Testis (tissue), 5 donors: ENCODE results near the gene NFKBIZ. TPM values are rescaled to one million over a fixed set of nuclear protein-coding genes. Genes with fewer than 3 reads are reported as not detected.

Experiments used
- DNase-seq: peaks from one replicate; pipeline ENCODE4 v3.0.0-alpha.2; 2019
- H3K27ac ChIP-seq, 2 donors: fragments of 200-600 bp; sonication (generic); one replicate each; pipeline ENCODE4 v1.5.1; 2019
- H3K27me3 ChIP-seq: fragments of 200-600 bp; sonication (generic); one replicate; pipeline ENCODE4 v1.5.1; 2019
- H3K36me3 ChIP-seq: fragments of 200-600 bp; sonication (generic); one replicate; pipeline ENCODE4 v1.5.1; 2017; ENCODE audit warnings: low read depth; ENCODE audit errors: missing control alignments
- H3K4me1 ChIP-seq: fragments of 200-600 bp; sonication (generic); one replicate; pipeline ENCODE4 v1.5.1; 2019
- H3K4me3 ChIP-seq, 2 donors: fragments of 200-600 bp; sonication (generic); one replicate each; pipeline ENCODE4 v1.5.1; 2017 to 2019
- H3K9me3 ChIP-seq: fragments of 200-600 bp; sonication (generic); one replicate; pipeline ENCODE4 v1.5.1; 2017
- POLR2A ChIP-seq: fragments of 450-650 bp; IDR thresholded peaks from one replicate; pipeline ENCODE4 v1.6.1; 2017; ENCODE audit warnings: antibody characterized with exemption, mild to moderate bottlenecking, moderate library complexity
- WGBS, 2 donors: methylation state at CpG; one replicate each; pipeline ENCODE4 v1.1.5; 2018; 5-methylcytosine and 5-hydroxymethylcytosine counted together
- intact Hi-C: fragments of 100-400 bp; cut with DNase I; formaldehyde crosslinking; loops from one replicate; pipeline ENCODE4 v1.15.1; 2023; ENCODE audit warnings: low total_unique reads
- long read RNA-seq, 2 donors: transcript quantifications; one replicate each; lab custom pipeline, GENCODE V29; 2026
- polyA plus RNA-seq: library from polyadenylated mRNA; stranded (reverse); fragments of 350-450 nt; fragmentation: Illumina TruSeq; extraction: RNeasy Lipid Tissue Mini Kit (QIAGEN cat#74804); gene quantifications from one replicate; pipeline ENCODE4 v1.2.3, GENCODE V29; 2014; ENCODE audit warnings: low read depth, low replicate concordance; ENCODE audit not compliant: insufficient read depth
- total RNA-seq, 2 donors: library from RNA; depleted of rRNA; stranded (reverse); fragments of >200 nt; gene quantifications; one replicate each; pipeline ENCODE4 v1.2.3, GENCODE V29; 2016
- TF ChIP-seq, protein P1 (sequence below), 3 experiments: fragments of 450-650 bp in 2 of 3; fragments of 200-600 bp in 1 of 3; sonication (generic) in 1 of 3; IDR thresholded peaks; one replicate each; pipeline ENCODE4 v1.5.1; 2016 to 2019; ENCODE audit warnings: antibody characterized with exemption in 3 of 3, mild to moderate bottlenecking in 2 of 3, moderate library complexity in 1 of 3

NFKBIZ gene, protein sequence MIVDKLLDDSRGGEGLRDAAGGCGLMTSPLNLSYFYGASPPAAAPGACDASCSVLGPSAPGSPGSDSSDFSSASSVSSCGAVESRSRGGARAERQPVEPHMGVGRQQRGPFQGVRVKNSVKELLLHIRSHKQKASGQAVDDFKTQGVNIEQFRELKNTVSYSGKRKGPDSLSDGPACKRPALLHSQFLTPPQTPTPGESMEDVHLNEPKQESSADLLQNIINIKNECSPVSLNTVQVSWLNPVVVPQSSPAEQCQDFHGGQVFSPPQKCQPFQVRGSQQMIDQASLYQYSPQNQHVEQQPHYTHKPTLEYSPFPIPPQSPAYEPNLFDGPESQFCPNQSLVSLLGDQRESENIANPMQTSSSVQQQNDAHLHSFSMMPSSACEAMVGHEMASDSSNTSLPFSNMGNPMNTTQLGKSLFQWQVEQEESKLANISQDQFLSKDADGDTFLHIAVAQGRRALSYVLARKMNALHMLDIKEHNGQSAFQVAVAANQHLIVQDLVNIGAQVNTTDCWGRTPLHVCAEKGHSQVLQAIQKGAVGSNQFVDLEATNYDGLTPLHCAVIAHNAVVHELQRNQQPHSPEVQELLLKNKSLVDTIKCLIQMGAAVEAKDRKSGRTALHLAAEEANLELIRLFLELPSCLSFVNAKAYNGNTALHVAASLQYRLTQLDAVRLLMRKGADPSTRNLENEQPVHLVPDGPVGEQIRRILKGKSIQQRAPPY
- total RNA-seq (10 to 100 TPM in 1 of 2 donors, 1 to 10 TPM in 1; 6.9 to 14.7 TPM), polyA plus RNA-seq (5.4 TPM)
- long read RNA-seq, donor 1, partial matches to known transcripts, result 0 of 1 reads
- long read RNA-seq, donor 1, other reads (novel, unspliced or antisense), result 0 of 1 reads
- long read RNA-seq, donor 2, result 0 reads

DNA sequence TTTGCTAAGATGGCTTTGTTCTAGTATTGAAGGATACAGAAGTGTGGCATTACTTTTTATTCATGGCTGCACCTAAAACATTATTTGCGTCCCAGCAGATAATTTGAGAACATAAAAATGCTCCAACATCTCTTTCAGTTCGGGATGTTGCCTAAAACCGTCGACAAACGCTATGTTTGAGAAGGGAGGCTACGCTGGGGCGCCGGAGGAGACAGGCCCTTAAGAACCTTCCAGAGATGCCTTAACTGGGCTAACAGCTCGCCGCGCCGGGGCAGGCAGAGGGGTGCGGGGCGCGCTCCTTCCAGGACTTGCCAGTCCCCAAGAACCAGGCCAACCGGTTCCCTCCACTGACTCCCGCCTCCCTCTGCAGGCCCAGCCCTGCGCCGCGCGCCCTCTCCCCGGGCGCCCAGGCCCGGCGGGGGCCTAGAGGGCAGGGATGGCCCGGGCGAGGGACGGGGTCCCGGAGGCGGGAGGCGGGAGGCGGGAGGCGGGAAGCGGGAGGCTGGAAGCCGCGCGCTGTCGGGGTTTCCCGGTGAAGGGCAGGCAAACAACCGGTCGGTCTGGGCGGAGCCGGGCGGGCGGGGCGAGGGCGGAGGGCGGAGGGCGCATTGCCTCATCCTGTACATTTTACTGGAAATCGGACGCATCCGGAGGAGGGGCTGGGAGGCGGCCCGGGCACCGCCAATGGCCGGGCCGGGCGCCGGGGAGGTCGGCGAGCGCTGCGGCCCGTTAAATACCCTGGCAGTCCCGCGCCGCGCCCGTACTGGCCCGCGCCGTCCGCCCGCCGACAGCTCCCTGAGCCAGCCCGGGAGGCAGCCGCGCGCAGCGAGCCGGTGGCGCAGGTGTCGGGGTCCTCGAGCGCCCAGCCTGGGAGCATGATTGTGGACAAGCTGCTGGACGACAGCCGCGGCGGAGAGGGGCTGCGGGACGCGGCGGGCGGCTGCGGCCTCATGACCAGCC lies at the start of gene NFKBIZ:
TSS of gene NFKBIZ (plus strand) at position 761 of the 960 bp plus-strand sequence. CDS start at position 876, 115 bp downstream.
- DNase-seq, result peak; percentile 93
- Histone ChIP-seq H3K9me3 (no peaks in the 10 kb centered on the region), H3K27me3 (no peaks in the 10 kb centered on the region), H3K27ac (peak within 1 kb of the TSS; percentile 95 to 96), H3K4me3 (peak within 1 kb of the TSS; percentile 75 to 87), H3K36me3 (no peaks in the 10 kb centered on the region), H3K4me1 (no peaks in the 10 kb centered on the region)
- no peak for TF ChIP-seq POLR2A
- TF ChIP-seq, protein P1, sequence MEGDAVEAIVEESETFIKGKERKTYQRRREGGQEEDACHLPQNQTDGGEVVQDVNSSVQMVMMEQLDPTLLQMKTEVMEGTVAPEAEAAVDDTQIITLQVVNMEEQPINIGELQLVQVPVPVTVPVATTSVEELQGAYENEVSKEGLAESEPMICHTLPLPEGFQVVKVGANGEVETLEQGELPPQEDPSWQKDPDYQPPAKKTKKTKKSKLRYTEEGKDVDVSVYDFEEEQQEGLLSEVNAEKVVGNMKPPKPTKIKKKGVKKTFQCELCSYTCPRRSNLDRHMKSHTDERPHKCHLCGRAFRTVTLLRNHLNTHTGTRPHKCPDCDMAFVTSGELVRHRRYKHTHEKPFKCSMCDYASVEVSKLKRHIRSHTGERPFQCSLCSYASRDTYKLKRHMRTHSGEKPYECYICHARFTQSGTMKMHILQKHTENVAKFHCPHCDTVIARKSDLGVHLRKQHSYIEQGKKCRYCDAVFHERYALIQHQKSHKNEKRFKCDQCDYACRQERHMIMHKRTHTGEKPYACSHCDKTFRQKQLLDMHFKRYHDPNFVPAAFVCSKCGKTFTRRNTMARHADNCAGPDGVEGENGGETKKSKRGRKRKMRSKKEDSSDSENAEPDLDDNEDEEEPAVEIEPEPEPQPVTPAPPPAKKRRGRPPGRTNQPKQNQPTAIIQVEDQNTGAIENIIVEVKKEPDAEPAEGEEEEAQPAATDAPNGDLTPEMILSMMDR (IDR thresholded peaks at IDR 0.05), result no peak
- intact Hi-C loops, result no loop called here
- 1 to 2% methylated on average over 17 to 77 of the region's 95 CpGs for WGBS, 2 donors

DNA sequence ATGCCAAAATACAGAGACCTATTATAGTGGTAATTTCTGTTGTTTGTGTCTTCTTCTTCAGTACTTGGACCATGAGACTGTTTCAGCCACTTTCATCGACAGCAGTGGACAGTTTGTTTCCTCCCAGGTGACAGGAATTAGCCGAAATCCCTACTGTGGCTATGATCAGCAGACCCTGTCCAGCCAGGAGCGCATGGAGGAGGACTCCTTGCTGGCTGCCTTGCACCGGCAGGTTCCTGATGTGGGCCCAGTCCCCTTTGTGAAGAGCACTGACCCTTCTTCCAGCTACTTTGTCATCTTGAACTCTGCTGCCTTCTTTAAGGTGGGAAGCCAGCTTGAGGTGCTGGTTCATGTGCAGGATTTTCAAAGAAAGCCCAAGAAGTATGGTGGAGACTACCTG lies 48.1 kb upstream of the NFKBIZ start:
- Histone ChIP-seq H3K4me3 (no peak overlapping the region), H3K36me3 (no peaks in the 10 kb centered on the region), H3K27ac (no peak overlapping the region), H3K9me3 (no peaks in the 10 kb centered on the region), H3K4me1 (no peaks in the 10 kb centered on the region), H3K27me3 (no peaks in the 10 kb centered on the region)
- intact Hi-C loops, result no loop called here
- no peak for DNase-seq
- 92 to 93% methylated on average over 4 of the region's 4 CpGs for WGBS, 2 donors
- no peak for TF ChIP-seq POLR2A
- TF ChIP-seq, protein P1 (IDR thresholded peaks at IDR 0.05), result no peak

DNA sequence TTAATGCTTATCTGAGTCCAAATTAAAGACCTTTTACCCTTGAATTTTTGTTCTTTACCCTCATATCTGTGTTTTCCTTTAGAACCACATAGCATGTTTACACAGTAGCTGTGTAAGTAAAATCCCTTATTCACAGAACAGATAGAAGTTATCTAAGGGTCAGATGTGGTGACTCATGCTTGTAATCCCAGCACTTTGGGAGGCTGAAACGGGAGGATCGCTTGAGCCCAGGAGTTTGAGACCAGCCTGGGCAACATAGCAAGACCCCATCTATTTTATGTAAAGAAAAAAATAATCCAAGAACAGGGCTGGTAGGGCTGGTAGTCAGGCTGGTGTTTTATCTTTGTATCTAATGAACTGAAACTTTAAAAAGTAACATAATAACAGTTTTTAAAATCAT lies 47.1 kb upstream of the NFKBIZ start:
- no peak for DNase-seq
- H3K9me3 ChIP-seq, result no peaks in the 10 kb centered on the region
- TF ChIP-seq POLR2A, result no peak
- TF ChIP-seq, protein P1 (IDR thresholded peaks at IDR 0.05), result no peak
- no peak overlapping the region for H3K4me3 ChIP-seq
- no peaks in the 10 kb centered on the region for H3K4me1 ChIP-seq
- intact Hi-C loops, result no loop called here
- H3K27me3 ChIP-seq, result no peaks in the 10 kb centered on the region
- H3K27ac ChIP-seq, result no peak overlapping the region
- 92 to 95% methylated on average over 2 of the region's 2 CpGs for WGBS, 2 donors
- H3K36me3 ChIP-seq, result no peaks in the 10 kb centered on the region

DNA sequence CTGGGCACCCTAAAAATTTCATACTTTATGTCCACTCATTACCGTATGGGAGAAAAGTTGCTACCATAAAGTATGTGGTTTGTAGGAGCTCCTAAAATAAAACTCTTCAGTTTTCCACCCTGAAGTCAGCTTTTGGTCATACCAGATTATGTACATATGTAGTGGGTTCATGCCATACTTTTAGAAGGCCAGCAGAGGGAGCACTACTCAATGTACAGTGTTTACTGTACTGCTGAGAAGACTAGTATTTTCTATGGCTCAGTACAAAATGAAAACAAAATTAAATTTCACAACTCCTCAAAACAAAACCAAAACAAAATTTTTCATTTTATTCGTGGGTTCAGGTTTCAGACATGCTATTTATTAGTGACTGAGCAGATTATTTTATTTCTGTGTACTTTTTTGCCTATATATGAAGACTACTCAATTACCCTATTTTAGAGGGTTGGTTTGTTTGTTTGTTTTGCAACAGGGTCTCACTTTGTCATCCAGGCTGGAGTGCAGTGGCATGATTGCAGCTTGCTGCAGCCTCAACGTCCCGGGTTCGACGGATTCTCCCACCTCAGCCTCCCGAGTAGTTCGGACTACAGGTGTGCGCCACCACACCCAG lies 46.0 kb upstream of the NFKBIZ start:
- intact Hi-C loops, result no loop called here
- no peak overlapping the region for H3K4me3 ChIP-seq
- no peaks in the 10 kb centered on the region for H3K4me1 ChIP-seq
- peak; percentile 67 for DNase-seq
- WGBS, 2 donors, result 80 to 83% methylated on average over 9 of the region's 9 CpGs
- H3K27ac ChIP-seq, result no peak overlapping the region
- TF ChIP-seq, protein P1 (IDR thresholded peaks at IDR 0.05), result peak; percentile 69 to 82 (median 71)
- TF ChIP-seq POLR2A, result no peak
- no peaks in the 10 kb centered on the region for H3K36me3 ChIP-seq
- H3K27me3 ChIP-seq, result no peaks in the 10 kb centered on the region
- no peaks in the 10 kb centered on the region for H3K9me3 ChIP-seq
